Activated CD4-positive, alpha-beta T cell treated with anti-CD3 and anti-CD28 coated beads for 36 hours (primary cell): Measurements from ENCODE around the gene CCSER2. TPM values are rescaled to one million over a fixed set of nuclear protein-coding genes. Genes with fewer than 3 reads are reported as not detected.
"Not testable (repeated sequence)": the region's sequence is repeated elsewhere in the genome, so short reads cannot be mapped to it uniquely, and the experiment has no call there.

Experiments used
- ATAC-seq: fragments of 200-7000 bp; cut with Tn5 transposase; one replicate; pipeline ENCODE4 v1.10.0; 2021; ENCODE audit warnings: mild to moderate bottlenecking, moderate library complexity
- CTCF ChIA-PET: fragments of 350-600 bp; sonication (Branson Sonifier 250); formaldehyde crosslinking; loops from one replicate; lab custom pipeline; 2021; ENCODE audit warnings: antibody characterized with exemption; lab: Charles Lee
- POLR2A ChIA-PET: fragments of 350-600 bp; sonication (Branson Sonifier 250); formaldehyde crosslinking; loops from one replicate; lab custom pipeline; 2021; ENCODE audit warnings: antibody characterized with exemption, inconsistent platforms; lab: Charles Lee
- DNase-seq: peaks from one replicate; pipeline ENCODE4 v3.0.0-alpha.2; 2020
- H3K27ac Mint-ChIP-seq: one replicate; pipeline ENCODE4 v1.8.0; 2021; ENCODE audit warnings: mixed read lengths
- H3K27me3 Mint-ChIP-seq: one replicate; pipeline ENCODE4 v1.8.0; 2021; ENCODE audit warnings: mixed read lengths
- H3K36me3 Mint-ChIP-seq: one replicate; pipeline ENCODE4 v1.8.0; 2021; ENCODE audit warnings: low read depth, mixed read lengths
- H3K4me1 Mint-ChIP-seq: one replicate; pipeline ENCODE4 v1.8.0; 2021; ENCODE audit warnings: mixed read lengths
- H3K4me3 Mint-ChIP-seq: one replicate; pipeline ENCODE4 v1.8.0; 2021; ENCODE audit warnings: mild to moderate bottlenecking, moderate library complexity, mixed read lengths
- H3K9me3 Mint-ChIP-seq: one replicate; pipeline ENCODE4 v1.8.0; 2021; ENCODE audit warnings: low read depth, mixed read lengths
- intact Hi-C, 2 experiments: fragments of 100-400 bp; cut with DNase I in 1 of 2; cut with micrococcal nuclease in 1 of 2; formaldehyde crosslinking; loops; one replicate each; pipeline versions ENCODE4 v1.14.2 to v1.15.1; 2022 to 2024; cut with DNase I, micrococcal nuclease
- total RNA-seq, 2 experiments: library from RNA; stranded (reverse); gene quantifications; one replicate each; pipeline ENCODE4 v1.2.3, GENCODE V29; 2021

CCSER2 gene
- total RNA-seq, 2 experiments from 2014 or later: 61.2 to 85.2 TPM

- not testable (repeated sequence) for ATAC-seq, DNase-seq
These were observed 200.1 kb downstream of the CCSER2 start for GRCh38 chr10:84528526-84528925.

DNA sequence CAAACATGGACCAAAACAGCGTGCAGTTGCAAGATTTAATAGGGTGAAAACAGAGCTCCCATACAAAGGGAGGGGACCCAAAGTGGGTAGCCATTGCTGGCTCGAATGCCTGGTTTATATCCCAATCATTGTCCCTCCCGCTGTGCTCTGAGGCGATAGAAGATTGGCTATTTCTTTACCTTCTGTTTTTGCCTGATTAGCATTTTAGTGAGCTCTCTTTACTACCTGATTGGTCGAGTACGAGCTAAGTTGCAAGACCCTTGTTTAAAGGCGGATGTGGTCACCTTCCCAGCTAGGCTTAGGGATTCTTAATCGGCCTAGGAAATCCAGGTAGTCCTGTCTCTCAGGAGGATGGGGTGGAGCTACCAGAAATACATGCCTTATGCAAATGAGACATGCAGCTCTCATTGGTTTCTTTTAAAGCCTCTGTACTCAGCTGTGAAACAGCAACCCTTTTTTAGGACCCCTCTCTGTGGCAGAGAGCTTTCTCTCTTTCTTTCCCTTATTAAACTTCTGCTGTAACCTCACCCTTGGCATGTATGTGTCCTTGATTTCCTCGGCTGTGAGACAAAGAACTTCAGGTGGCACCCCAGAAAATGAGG lies 202.4 kb downstream of the CCSER2 start:
- POLR2A ChIA-PET: interaction anchor here (0.5 to 0.6 kb wide), 2 partner anchors 22 to 166 kb away, joined by 3 to 4 read pairs; no protein-coding TSS in a partner anchor
- no peak overlapping the region for H3K4me3 Mint-ChIP-seq
- no peaks in the 10 kb centered on the region for H3K27me3 Mint-ChIP-seq
- H3K4me1 Mint-ChIP-seq: peaks cover 14% of the 10 kb centered on the region
- CTCF ChIA-PET: interaction anchor here (0.6 to 2.3 kb wide), 8 partner anchors 9 to 322 kb away, joined by 3 to 12 read pairs (median 4); no protein-coding TSS in a partner anchor
- intact Hi-C loops: loop anchor here in 1 of 2 experiments (10.0 kb wide), 1 partner anchor 386 kb away; no protein-coding TSS in a partner anchor
- H3K9me3 Mint-ChIP-seq: peaks cover 5% of the 10 kb centered on the region
- DNase-seq (no peak), ATAC-seq (no peak)
- H3K36me3 Mint-ChIP-seq: peaks cover 2% of the 10 kb centered on the region
- H3K27ac Mint-ChIP-seq: no peak overlapping the region

More at GRCh38 chr10:84528526-84528925, 200.1 kb downstream of the CCSER2 start:
- H3K27me3 Mint-ChIP-seq, H3K27ac Mint-ChIP-seq, H3K36me3 Mint-ChIP-seq, CTCF ChIA-PET, H3K4me3 Mint-ChIP-seq, POLR2A ChIA-PET, H3K9me3 Mint-ChIP-seq, H3K4me1 Mint-ChIP-seq, intact Hi-C loops: not testable (repeated sequence)

GRCh38 chr10:84531396-84531795 lies 203.0 kb downstream of the CCSER2 start:
- Mint-ChIP-seq H3K27ac (no peak overlapping the region), H3K36me3 (peaks cover 2% of the 10 kb centered on the region), H3K9me3 (no peaks in the 10 kb centered on the region), H3K4me1 (peaks cover 14% of the 10 kb centered on the region), H3K4me3 (no peak overlapping the region), H3K27me3 (no peaks in the 10 kb centered on the region)
- DNase-seq (no peak), ATAC-seq (no peak)
- POLR2A ChIA-PET: interaction anchor here (0.5 to 0.6 kb wide), 2 partner anchors 22 to 166 kb away, joined by 3 to 4 read pairs; no protein-coding TSS in a partner anchor
- CTCF ChIA-PET: interaction anchor here (0.5 to 2.3 kb wide), 11 partner anchors 9 to 575 kb away, joined by 3 to 12 read pairs (median 3); no protein-coding TSS in a partner anchor
- intact Hi-C loops: loop anchor here in 1 of 2 experiments (10.0 kb wide), 1 partner anchor 387 kb away; no protein-coding TSS in a partner anchor

GRCh38 chr10:84534168-84534567 lies 205.8 kb downstream of the CCSER2 start:
- DNase-seq (no peak), ATAC-seq (peak; percentile 3)
- H3K4me3 Mint-ChIP-seq: no peak overlapping the region
- no peaks in the 10 kb centered on the region for H3K36me3 Mint-ChIP-seq
- H3K9me3 Mint-ChIP-seq: no peaks in the 10 kb centered on the region
- H3K27ac Mint-ChIP-seq: peak overlapping the region; percentile 49
- H3K27me3 Mint-ChIP-seq: no peaks in the 10 kb centered on the region
- CTCF ChIA-PET: interaction anchor here (0.6 to 7.9 kb wide), 10 partner anchors 16 to 269 kb away, joined by 3 to 231 read pairs (median 5); no protein-coding TSS in a partner anchor
- POLR2A ChIA-PET: no interaction called here
- H3K4me1 Mint-ChIP-seq: peaks cover 18% of the 10 kb centered on the region
- intact Hi-C loops: loop anchor here in 1 of 2 experiments (10.0 kb wide), 1 partner anchor 389 kb away; no protein-coding TSS in a partner anchor

DNA sequence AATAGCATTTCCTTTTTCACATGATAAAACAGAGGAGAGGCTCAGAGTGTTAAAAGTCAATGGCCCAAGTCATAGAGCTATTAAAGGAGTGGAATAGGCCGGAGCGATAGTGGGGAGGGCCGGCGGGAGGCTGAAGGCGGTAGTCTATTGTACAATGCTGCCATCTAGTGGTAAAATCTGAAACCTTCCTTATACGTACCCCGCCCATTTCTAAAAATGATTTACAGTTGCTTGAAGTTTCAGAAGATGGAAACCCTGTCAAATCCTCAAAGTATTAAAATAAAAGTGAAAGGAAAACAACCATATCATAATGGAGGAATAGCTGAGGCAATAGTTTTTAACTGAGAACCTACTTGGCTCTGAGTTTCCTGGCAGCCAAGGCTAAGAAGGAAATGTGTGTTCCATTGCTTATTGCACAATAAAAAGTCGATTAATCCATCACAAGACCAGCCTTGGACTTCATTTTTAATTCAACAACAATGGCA lies 209.1 kb downstream of the CCSER2 start:
- CTCF ChIA-PET: interaction anchor here (0.5 to 7.9 kb wide), 55 partner anchors 13 to 398 kb away, joined by 3 to 231 read pairs (median 4); partner anchors contain the start of genes CCSER2 and LRIT2
- DNase-seq (peak; percentile 55), ATAC-seq (peak; percentile 70)
- Mint-ChIP-seq H3K4me1 (peaks cover 23% of the 10 kb centered on the region), H3K27me3 (peaks cover 17% of the 10 kb centered on the region), H3K36me3 (no peaks in the 10 kb centered on the region), H3K4me3 (no peak overlapping the region), H3K9me3 (no peaks in the 10 kb centered on the region), H3K27ac (no peak overlapping the region)
- intact Hi-C loops: loop anchor here (1.0 to 10.0 kb wide), 7 partner anchors 107 to 399 kb away; partner anchors contain the start of genes CCSER2 (in 1 of the 2) and GHITM (in 1 of the 2)
- POLR2A ChIA-PET: interaction anchor here (0.7 to 0.9 kb wide), 2 partner anchors 209 to 264 kb away, joined by 3 read pairs; partner anchors contain the start of gene CCSER2

GRCh38 chr10:84538036-84538435 lies 209.6 kb downstream of the CCSER2 start:
- H3K9me3 Mint-ChIP-seq: no peaks in the 10 kb centered on the region
- ChIA-PET CTCF (interaction anchor here (0.6 to 7.9 kb wide), 30 partner anchors 13 to 398 kb away, joined by 3 to 231 read pairs (median 6); partner anchors contain the start of gene CCSER2), POLR2A (interaction anchor here (0.5 kb wide), 1 partner anchor 384 kb away, joined by 3 read pairs; no protein-coding TSS in a partner anchor)
- H3K4me1 Mint-ChIP-seq: peaks cover 23% of the 10 kb centered on the region
- no peak overlapping the region for H3K27ac Mint-ChIP-seq
- peaks cover 18% of the 10 kb centered on the region for H3K27me3 Mint-ChIP-seq
- no peak overlapping the region for H3K4me3 Mint-ChIP-seq
- ATAC-seq (no peak), DNase-seq (no peak)
- no peaks in the 10 kb centered on the region for H3K36me3 Mint-ChIP-seq
- intact Hi-C loops: loop anchor here in 1 of 2 experiments (10.0 kb wide), 1 partner anchor 393 kb away; no protein-coding TSS in a partner anchor

DNA sequence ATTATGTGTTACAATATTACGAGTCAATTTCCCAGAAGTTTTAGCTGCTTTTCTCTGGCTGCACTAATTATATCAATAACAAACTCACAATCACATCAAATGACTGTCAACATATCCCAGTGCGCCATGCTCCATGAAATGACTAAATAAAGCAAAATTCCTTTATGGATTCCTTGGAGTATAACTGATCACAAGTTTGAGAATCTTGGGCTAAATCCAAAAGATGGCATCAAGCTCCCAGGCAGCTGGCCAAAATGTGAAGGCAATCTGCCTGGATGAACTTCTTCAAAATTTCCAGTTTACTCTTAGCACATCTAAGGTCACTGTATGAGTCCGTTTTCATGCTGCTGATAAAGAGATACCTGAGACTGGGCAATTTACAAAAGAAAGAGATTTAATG lies 210.8 kb downstream of the CCSER2 start:
- Mint-ChIP-seq H3K4me1 (peaks cover 22% of the 10 kb centered on the region), H3K36me3 (no peaks in the 10 kb centered on the region), H3K4me3 (no peak overlapping the region), H3K9me3 (no peaks in the 10 kb centered on the region), H3K27ac (no peak overlapping the region), H3K27me3 (peaks cover 18% of the 10 kb centered on the region)
- CTCF ChIA-PET: interaction anchor here (0.7 to 7.9 kb wide), 13 partner anchors 11 to 397 kb away, joined by 3 to 231 read pairs (median 5); no protein-coding TSS in a partner anchor
- intact Hi-C loops: loop anchor here in 1 of 2 experiments (10.0 kb wide), 1 partner anchor 394 kb away; no protein-coding TSS in a partner anchor
- ATAC-seq (no peak), DNase-seq (no peak)
- POLR2A ChIA-PET: no interaction called here

DNA sequence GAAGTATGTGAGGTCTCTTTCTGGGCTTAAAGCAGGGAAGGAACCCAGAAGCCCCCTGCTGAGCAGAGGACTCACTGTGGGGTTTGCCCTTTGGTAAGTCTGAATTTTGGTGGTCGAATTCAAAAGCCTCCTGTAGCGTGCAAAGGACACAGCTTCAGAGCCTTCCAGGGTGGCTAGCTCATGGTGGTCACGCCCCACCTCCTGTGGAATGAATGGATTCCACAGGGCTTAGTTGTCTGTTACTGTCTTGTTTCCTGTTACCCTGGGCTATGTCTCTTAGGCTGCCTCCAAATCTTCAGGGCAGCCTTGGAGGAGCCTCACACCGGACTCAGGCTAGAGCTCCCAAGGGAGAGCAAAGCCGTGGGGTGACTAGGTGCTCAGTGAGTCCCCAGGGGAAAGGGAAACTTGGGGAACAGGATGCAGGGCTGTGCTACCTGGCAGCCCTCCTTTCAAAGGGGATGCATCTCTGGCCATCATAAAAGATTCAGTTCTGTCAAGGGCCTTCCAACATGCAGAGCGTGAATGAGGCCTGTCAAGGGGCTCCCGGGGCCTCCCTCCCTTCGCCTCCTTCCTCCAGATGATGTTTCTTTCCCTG lies 211.7 kb downstream of the CCSER2 start:
- Mint-ChIP-seq H3K36me3 (no peaks in the 10 kb centered on the region), H3K27ac (no peak overlapping the region), H3K4me3 (no peak overlapping the region), H3K9me3 (no peaks in the 10 kb centered on the region), H3K4me1 (peaks cover 13% of the 10 kb centered on the region), H3K27me3 (peaks cover 18% of the 10 kb centered on the region)
- ATAC-seq (no peak), DNase-seq (no peak)
- ChIA-PET CTCF (interaction anchor here (0.6 to 7.9 kb wide), 39 partner anchors 9 to 1838 kb away, joined by 3 to 231 read pairs (median 3); no protein-coding TSS in a partner anchor), POLR2A (interaction anchor here (0.6 kb wide), 1 partner anchor 275 kb away, joined by 3 read pairs; no protein-coding TSS in a partner anchor)
- intact Hi-C loops: loop anchor here (1.0 to 10.0 kb wide), 4 partner anchors 175 to 1837 kb away; no protein-coding TSS in a partner anchor

DNA sequence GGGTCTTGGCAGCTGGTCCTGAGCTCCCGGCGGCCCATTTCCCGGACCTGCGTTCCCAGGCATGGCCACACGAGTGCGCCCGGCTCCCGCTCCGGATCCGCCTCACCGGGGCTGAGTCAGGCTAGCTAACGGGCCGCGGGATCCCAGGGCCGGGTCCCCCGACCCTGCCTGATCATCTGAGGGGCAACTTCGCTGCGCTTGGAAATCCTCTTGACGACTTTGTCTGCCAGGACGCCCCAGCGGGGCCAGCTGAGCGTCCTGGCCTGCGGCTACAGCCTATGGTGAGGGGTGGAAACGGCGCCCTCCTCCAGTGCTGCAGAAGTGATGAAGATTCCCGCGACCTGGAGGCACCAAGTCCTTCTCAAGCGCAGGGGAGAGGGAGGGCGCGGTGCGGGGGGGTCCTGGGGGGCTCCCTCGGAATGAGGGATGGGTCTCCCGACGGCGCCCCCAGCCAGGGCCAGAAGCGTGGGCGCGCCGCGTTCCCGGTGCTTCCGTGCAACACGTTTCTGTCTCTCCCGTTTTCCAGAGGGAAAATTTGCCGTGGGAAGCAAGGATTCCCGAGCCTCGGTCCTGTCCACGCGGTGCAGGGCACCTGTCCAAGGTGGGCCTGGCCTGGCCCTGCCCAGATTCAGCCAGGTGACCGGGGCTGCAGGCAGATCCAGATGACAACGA lies 212.4 kb downstream of the CCSER2 start:
- Mint-ChIP-seq H3K4me1 (peaks cover 8% of the 10 kb centered on the region), H3K27ac (no peak overlapping the region), H3K9me3 (no peaks in the 10 kb centered on the region), H3K36me3 (no peaks in the 10 kb centered on the region), H3K4me3 (peak overlapping the region; percentile 60), H3K27me3 (peaks cover 18% of the 10 kb centered on the region)
- POLR2A ChIA-PET: interaction anchor here (0.6 kb wide), 1 partner anchor 276 kb away, joined by 3 read pairs; no protein-coding TSS in a partner anchor
- CTCF ChIA-PET: interaction anchor here (0.6 to 7.9 kb wide), 39 partner anchors 9 to 1837 kb away, joined by 3 to 231 read pairs (median 3); no protein-coding TSS in a partner anchor
- DNase-seq (peak; percentile 87), ATAC-seq (peak; percentile 79)
- intact Hi-C loops: loop anchor here (1.0 to 10.0 kb wide), 4 partner anchors 174 to 1837 kb away; no protein-coding TSS in a partner anchor

DNA sequence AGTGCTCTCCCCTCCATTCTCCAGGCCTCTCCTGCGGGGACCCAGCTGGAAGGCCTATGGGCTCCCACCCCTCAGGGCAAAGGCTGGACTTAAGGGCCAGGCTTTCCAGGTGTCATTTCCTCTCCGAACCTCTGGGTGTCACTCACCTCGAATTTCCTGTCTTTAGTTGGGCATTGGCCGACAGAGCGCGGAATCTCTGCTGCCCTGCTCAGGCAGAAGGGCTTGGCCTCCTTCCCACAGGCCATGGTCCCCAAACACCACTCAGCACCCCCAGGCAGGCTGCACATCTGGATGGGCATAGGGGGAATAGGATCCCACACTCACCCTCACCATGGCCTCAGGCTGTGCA lies 212.9 kb downstream of the CCSER2 start:
- ATAC-seq (no peak), DNase-seq (no peak)
- peak overlapping the region; percentile 60 for H3K4me3 Mint-ChIP-seq
- no peaks in the 10 kb centered on the region for H3K9me3 Mint-ChIP-seq
- intact Hi-C loops: loop anchor here in 1 of 2 experiments (2.0 to 10.0 kb wide), 2 partner anchors 174 to 1836 kb away; no protein-coding TSS in a partner anchor
- CTCF ChIA-PET: interaction anchor here (0.9 to 7.9 kb wide), 7 partner anchors 111 to 850 kb away, joined by 3 to 231 read pairs (median 6); no protein-coding TSS in a partner anchor
- POLR2A ChIA-PET: no interaction called here
- no peak overlapping the region for H3K27ac Mint-ChIP-seq
- no peaks in the 10 kb centered on the region for H3K36me3 Mint-ChIP-seq
- peaks cover 18% of the 10 kb centered on the region for H3K27me3 Mint-ChIP-seq
- peaks cover 8% of the 10 kb centered on the region for H3K4me1 Mint-ChIP-seq
